Kasumi-1 (cell line): ENCODE results near the gene RCAN3.
A peak's percentile ranks its signal among the peaks of the same experiment; 100 is the strongest.
"Not testable (repeated sequence)": the region's sequence is repeated elsewhere in the genome, so short reads cannot be mapped to it uniquely, and the experiment has no call there.

Source experiments
- DNase-seq, 2 experiments: peaks; one replicate each; lab custom pipeline; 2025; lab: John Stamatoyannopoulos, UW

RCAN3 gene

DNA sequence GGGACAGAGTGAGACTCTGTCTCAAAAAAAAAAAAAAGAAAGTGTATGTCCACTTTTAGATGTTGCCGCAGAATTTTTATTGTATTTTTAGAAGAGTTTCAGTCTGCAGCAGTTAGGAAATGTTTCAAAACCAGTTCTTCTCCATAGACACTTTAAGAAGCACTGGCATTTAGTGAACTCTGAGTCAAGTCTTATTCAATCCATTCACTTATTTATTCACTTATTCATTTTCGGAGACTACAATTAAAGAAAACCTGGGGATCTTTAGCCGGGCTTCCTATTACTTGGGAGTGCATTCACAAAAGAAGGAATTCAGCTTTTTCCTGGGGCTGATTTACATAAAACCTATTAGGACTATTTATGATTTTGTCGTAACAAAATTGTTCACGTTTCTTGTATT is 12.3 kb downstream of the RCAN3 start:
- no peak for DNase-seq

GRCh38 chr1:24515671-24516209 is 13.1 kb downstream of the RCAN3 start:
- DNase-seq: not testable (repeated sequence)

DNA sequence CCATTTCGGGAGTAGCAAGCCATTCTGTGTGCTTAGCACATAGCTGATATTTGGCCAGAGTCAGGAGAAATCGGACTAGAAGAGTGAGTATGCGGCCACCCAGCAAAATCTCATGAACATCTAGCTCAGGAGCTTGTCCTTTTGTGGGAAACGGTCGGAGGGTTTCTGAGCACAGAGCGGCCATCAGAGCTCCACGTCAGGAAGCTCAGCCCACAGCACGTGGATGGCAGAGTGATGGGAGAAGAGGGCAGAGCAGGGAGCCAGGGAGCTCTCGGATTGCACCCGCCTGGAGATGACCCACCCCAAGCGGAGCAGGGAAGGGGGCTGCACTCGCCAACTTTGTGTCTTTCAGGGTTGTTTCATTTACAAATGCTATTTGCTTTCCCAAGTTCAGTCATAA is 13.9 kb downstream of the RCAN3 start:
- no peak for DNase-seq

- DNase-seq: no peak
These were observed 15.3 kb downstream of the RCAN3 start for GRCh38 chr1:24517898-24518297.

GRCh38 chr1:24520282-24520681 is 17.6 kb downstream of the RCAN3 start:
- DNase-seq: not testable (repeated sequence)

- DNase-seq: no peak
These were observed 23.0 kb downstream of the RCAN3 start for GRCh38 chr1:24525606-24526005.

DNA sequence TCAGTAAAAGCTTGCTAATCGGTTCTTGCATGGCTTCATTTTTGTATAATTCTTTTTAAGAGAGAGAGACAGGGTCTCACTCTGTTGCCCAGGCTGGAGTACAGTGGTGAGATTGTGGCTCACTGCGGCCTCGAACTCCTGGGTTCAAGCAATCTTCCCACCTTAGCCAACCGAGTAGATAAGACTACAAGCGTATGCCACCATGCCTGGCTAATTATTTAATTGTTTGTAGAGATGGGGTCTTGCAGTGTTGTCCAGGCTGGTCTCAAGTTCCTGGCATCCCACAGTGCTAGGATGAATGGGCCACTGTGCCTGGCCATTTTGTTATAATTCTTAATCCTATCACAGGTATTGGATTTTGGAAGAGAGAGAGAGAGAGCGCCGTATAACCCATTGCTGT is 23.4 kb downstream of the RCAN3 start:
- no peak for DNase-seq

DNA sequence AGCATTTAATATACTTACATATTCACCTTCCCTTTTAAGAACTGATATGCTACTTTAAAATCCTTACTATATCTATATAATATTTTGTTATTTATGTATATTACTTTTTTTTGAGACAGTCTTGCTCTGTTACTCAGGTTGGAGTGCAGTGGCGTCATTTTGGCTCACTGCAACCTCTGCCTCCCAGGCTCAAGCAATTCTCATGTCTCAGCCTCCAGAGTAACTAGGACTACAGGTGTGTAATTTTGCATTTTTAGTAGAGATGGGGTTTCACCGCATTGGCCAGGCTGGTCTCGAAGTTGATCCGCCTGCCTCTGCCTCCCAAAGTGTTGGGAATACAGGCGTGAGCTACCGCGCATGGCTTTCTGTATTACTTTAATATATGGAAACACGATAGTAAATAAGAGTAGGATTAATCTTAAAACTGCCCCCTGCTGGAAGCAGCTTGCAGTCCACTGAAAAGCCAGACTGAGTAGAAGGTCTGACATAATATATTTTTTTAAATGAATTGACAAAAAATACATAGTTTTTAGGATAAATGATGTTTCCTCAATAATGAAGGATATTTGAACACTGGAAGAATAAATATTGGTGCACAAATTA is 24.4 kb downstream of the RCAN3 start:
- DNase-seq: peak; percentile 42 to 62

GRCh38 chr1:24528744-24529143 is 26.1 kb downstream of the RCAN3 start:
- no peak for DNase-seq

DNA sequence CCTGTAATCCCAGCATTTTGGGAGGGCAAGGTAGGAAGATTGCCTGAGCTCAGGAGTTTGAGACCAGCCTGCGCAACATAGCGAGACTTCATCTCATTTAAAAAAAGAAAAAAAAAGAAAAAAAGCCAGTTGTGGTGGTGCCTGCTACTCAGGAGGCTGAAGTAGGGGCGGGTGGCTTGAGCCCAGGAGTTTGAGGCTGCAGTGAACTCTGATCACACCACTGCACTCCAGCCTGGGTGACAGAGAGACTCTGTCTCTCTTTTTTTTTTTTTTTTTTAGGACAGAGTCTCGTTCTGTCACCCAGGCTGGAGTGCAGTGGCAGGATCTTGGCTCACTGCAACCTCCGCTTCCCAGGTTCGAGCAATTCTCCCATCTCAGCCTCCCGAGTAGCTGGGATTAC is 26.7 kb downstream of the RCAN3 start:
- DNase-seq: not testable (repeated sequence)

- peak in 1 of 2 experiments; percentile 22 for DNase-seq
These were observed 32.4 kb downstream of the RCAN3 start for GRCh38 chr1:24535021-24535424.

GRCh38 chr1:24535778-24536177 is 33.1 kb downstream of the RCAN3 start:
- DNase-seq: no peak

DNA sequence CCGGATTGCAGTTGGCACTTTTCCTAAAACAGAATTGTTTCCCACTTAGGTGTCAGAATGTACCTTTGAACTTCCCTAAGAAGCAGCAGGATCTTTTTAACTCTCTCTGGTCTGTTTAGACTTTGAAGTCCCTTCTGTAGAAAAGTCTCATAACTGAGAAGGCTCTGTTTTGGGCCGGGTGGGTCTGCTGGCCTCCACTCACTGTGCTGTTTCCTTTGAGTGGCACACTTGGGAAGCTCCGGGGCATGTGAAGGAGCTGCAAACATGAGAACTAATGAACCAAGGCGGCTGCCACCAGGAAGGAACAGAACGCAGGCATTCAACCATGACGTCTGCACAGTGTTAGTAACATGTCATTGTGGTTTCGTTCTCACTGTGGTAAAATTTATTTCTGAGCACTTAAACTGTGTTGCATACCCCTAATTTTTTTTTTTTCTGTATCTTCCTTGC is 33.8 kb downstream of the RCAN3 start:
- DNase-seq: no peak

- no peak for DNase-seq
These were observed 37.6 kb downstream of the RCAN3 start for GRCh38 chr1:24540051-24540905.

GRCh38 chr1:24540906-24541710 is 38.5 kb downstream of the RCAN3 start:
- no peak for DNase-seq

GRCh38 chr1:24541711-24542346 is 39.2 kb downstream of the RCAN3 start:
- no peak for DNase-seq

DNA sequence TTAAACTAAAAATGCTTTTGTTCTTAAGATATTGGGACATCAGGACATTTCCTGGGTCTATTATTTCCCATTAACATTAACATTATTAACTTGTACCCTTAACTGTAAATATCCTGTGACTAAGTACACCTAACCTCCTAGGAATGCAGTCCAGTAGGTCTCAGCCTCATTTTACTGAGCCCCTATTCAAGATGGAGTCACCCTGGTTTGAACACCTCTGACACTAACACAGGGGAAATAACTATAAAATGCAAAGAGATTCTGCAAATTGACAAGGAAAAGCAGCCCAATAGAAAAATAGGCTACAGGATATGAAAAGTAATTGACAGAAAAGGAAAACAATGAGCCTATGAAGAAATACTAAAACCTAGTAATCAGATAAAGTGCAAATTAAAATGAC is 41.6 kb downstream of the RCAN3 start:
- no peak for DNase-seq

DNA sequence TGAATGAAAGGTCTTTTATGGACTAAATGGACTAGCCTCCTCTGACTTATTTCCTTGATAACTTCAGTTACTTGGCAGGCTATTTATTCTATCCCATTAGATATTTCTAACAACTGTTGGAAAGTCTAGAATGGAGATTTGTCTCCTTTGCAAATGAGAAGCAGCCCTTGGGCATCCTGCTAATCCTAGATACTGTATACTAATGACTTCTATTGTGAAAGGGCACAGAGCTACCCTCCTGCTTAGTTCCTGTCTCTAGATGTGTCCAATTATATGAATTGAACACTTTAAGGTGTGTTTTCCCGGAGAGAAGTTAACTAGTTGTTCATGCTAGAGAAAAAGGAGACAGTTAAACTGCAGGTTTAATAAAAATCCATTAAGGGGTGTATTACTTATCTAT is 43.0 kb downstream of the RCAN3 start:
- no peak for DNase-seq

- DNase-seq: no peak
These were observed 44.6 kb downstream of the RCAN3 start for GRCh38 chr1:24547195-24547594.

- no peak for DNase-seq
These were observed 45.4 kb downstream of the RCAN3 start for GRCh38 chr1:24548070-24548469.

- not testable (repeated sequence) for DNase-seq
These were observed 46.6 kb downstream of the RCAN3 start for GRCh38 chr1:24549210-24549609.
